Calu3 (cell line): ENCODE data around the gene ANXA9. TPM values are rescaled to one million over a fixed set of nuclear protein-coding genes. Genes with fewer than 3 reads are reported as not detected.

Experiments used
- BruUV-seq: library from RNA; stranded (reverse); fragments of 400-500 nt; replicated peaks from 2 replicates; lab custom pipeline; 2021; lab: Mats Ljungman, UMichigan
- CTCF ChIA-PET: fragments of 300-600 bp; sonication (Branson Sonifier 250); formaldehyde crosslinking; loops from one replicate; lab custom pipeline; 2022; ENCODE audit warnings: antibody characterized with exemption; lab: Charles Lee
- DNase-seq: peaks from one replicate; pipeline ENCODE4 v3.0.0; 2022
- H3K27ac Mint-ChIP-seq: one replicate; pipeline ENCODE4 v1.8.0; 2022; ENCODE audit warnings: mixed read lengths; ENCODE audit not compliant: unreplicated experiment
- H3K27me3 Mint-ChIP-seq: one replicate; pipeline ENCODE4 v1.8.0; 2022; ENCODE audit warnings: mixed read lengths; ENCODE audit not compliant: unreplicated experiment
- H3K36me3 Mint-ChIP-seq: one replicate; pipeline ENCODE4 v1.8.0; 2022; ENCODE audit warnings: mild to moderate bottlenecking, moderate library complexity, mixed read lengths; ENCODE audit not compliant: insufficient read depth, unreplicated experiment
- H3K4me1 Mint-ChIP-seq: one replicate; pipeline ENCODE4 v1.8.0; 2022; ENCODE audit warnings: mild to moderate bottlenecking, low read depth, mixed read lengths; ENCODE audit not compliant: unreplicated experiment
- H3K4me3 Mint-ChIP-seq: one replicate; pipeline ENCODE4 v1.8.0; 2022; ENCODE audit warnings: mild to moderate bottlenecking, low read depth, moderate library complexity, mixed read lengths; ENCODE audit not compliant: unreplicated experiment
- H3K9me3 Mint-ChIP-seq: one replicate; pipeline ENCODE4 v1.8.0; 2022; ENCODE audit warnings: low read depth, mixed read lengths; ENCODE audit not compliant: unreplicated experiment
- CTCF ChIP-seq: fragments of 200-600 bp; IDR thresholded peaks from one replicate; pipeline ENCODE4 v1.8.0; 2022; ENCODE audit warnings: antibody characterized with exemption; ENCODE audit not compliant: unreplicated experiment
- intact Hi-C: fragments of 100-400 bp; cut with micrococcal nuclease; formaldehyde crosslinking; loops from one replicate; pipeline ENCODE4 v1.10.0; 2022; ENCODE audit not compliant: unreplicated experiment
- total RNA-seq: library from RNA; stranded (reverse); gene quantifications from 2 replicates; pipeline ENCODE4 v1.2.3, GENCODE V29; 2022

The ANXA9 gene
- total RNA-seq, 1 experiment from 2014 or later, result 15.4 TPM

GRCh38 chr1:150981177-150981804 lies 801 bp upstream of the ANXA9 start:
- Mint-ChIP-seq H3K9me3 (no peaks in the 10 kb centered on the region), H3K27me3 (no peaks in the 10 kb centered on the region), H3K27ac (peak overlapping the region; percentile 90), H3K36me3 (peaks cover 13% of the 10 kb centered on the region), H3K4me1 (peaks cover 69% of the 10 kb centered on the region), H3K4me3 (peak overlapping the region; percentile 60)
- TF ChIP-seq CTCF, result no peak
- intact Hi-C loops, result no loop called here
- DNase-seq, result peak; percentile 79
- CTCF ChIA-PET, result interaction anchor here (0.6 to 2.3 kb wide), 10 partner anchors 7 to 426 kb away, joined by 3 to 32 read pairs (median 4); partner anchors contain the start of genes GOLPH3L, MINDY1 and SETDB1
- no TSS peak for BruUV-seq

GRCh38 chr1:150985179-150985825 lies 3.2 kb downstream of the ANXA9 start:
- DNase-seq, result no peak
- no peaks in the 10 kb centered on the region for H3K27me3 Mint-ChIP-seq
- no peak overlapping the region for H3K27ac Mint-ChIP-seq
- TSS peak; percentile 11 for BruUV-seq
- TF ChIP-seq CTCF, result no peak
- peaks cover 16% of the 10 kb centered on the region for H3K36me3 Mint-ChIP-seq
- CTCF ChIA-PET, result interaction anchor here (0.6 to 1.7 kb wide), 4 partner anchors 9 to 760 kb away, joined by 3 to 4 read pairs (median 4); partner anchors contain the start of gene MINDY1
- peaks cover 54% of the 10 kb centered on the region for H3K4me1 Mint-ChIP-seq
- no peaks in the 10 kb centered on the region for H3K9me3 Mint-ChIP-seq
- intact Hi-C loops, result no loop called here
- H3K4me3 Mint-ChIP-seq, result no peak overlapping the region

GRCh38 chr1:150987924-150988323 lies 5.8 kb downstream of the ANXA9 start:
- H3K4me1 Mint-ChIP-seq, result peaks cover 33% of the 10 kb centered on the region
- intact Hi-C loops, result no loop called here
- no peak overlapping the region for H3K27ac Mint-ChIP-seq
- CTCF ChIA-PET, result no interaction called here
- peaks cover 10% of the 10 kb centered on the region for H3K36me3 Mint-ChIP-seq
- H3K9me3 Mint-ChIP-seq, result no peaks in the 10 kb centered on the region
- BruUV-seq, result no TSS peak
- no peaks in the 10 kb centered on the region for H3K27me3 Mint-ChIP-seq
- no peak for DNase-seq
- TF ChIP-seq CTCF, result no peak
- H3K4me3 Mint-ChIP-seq, result no peak overlapping the region

GRCh38 chr1:150992626-150993025 lies 10.5 kb downstream of the ANXA9 start:
- H3K36me3 Mint-ChIP-seq, result peaks cover 22% of the 10 kb centered on the region
- H3K4me1 Mint-ChIP-seq, result no peaks in the 10 kb centered on the region
- BruUV-seq, result no TSS peak
- CTCF ChIA-PET, result no interaction called here
- TF ChIP-seq CTCF, result no peak
- H3K4me3 Mint-ChIP-seq, result no peak overlapping the region
- no peaks in the 10 kb centered on the region for H3K9me3 Mint-ChIP-seq
- DNase-seq, result no peak
- intact Hi-C loops, result no loop called here
- H3K27me3 Mint-ChIP-seq, result no peaks in the 10 kb centered on the region
- H3K27ac Mint-ChIP-seq, result no peak overlapping the region
